ENCODE results near the gene IMPG2. TPM values are rescaled to one million over a fixed set of nuclear protein-coding genes. Genes with fewer than 3 reads are reported as not detected.
A peak's percentile ranks its signal among the peaks of the same experiment; 100 is the strongest.

Gene IMPG2
- total RNA-seq, 1 experiment from 2014 or later, result 0.04 TPM

GRCh38 chr3:101253396-101253795 is 67.0 kb downstream of the IMPG2 start (continued):
- TF ChIP-seq, protein P1, sequence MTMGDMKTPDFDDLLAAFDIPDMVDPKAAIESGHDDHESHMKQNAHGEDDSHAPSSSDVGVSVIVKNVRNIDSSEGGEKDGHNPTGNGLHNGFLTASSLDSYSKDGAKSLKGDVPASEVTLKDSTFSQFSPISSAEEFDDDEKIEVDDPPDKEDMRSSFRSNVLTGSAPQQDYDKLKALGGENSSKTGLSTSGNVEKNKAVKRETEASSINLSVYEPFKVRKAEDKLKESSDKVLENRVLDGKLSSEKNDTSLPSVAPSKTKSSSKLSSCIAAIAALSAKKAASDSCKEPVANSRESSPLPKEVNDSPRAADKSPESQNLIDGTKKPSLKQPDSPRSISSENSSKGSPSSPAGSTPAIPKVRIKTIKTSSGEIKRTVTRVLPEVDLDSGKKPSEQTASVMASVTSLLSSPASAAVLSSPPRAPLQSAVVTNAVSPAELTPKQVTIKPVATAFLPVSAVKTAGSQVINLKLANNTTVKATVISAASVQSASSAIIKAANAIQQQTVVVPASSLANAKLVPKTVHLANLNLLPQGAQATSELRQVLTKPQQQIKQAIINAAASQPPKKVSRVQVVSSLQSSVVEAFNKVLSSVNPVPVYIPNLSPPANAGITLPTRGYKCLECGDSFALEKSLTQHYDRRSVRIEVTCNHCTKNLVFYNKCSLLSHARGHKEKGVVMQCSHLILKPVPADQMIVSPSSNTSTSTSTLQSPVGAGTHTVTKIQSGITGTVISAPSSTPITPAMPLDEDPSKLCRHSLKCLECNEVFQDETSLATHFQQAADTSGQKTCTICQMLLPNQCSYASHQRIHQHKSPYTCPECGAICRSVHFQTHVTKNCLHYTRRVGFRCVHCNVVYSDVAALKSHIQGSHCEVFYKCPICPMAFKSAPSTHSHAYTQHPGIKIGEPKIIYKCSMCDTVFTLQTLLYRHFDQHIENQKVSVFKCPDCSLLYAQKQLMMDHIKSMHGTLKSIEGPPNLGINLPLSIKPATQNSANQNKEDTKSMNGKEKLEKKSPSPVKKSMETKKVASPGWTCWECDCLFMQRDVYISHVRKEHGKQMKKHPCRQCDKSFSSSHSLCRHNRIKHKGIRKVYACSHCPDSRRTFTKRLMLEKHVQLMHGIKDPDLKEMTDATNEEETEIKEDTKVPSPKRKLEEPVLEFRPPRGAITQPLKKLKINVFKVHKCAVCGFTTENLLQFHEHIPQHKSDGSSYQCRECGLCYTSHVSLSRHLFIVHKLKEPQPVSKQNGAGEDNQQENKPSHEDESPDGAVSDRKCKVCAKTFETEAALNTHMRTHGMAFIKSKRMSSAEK (CRISPR knock-in tag; IDR thresholded peaks at IDR 0.05; ENCODE audit: borderline replicate concordance), result no peak
- TF ChIP-seq ZNF671 (CRISPR knock-in tag; IDR thresholded peaks at IDR 0.05), result no peak
- no peak for TF ChIP-seq TCF7 (CRISPR knock-in tag; IDR thresholded peaks at IDR 0.05; ENCODE audit: low read depth)
- TF ChIP-seq, protein P2, sequence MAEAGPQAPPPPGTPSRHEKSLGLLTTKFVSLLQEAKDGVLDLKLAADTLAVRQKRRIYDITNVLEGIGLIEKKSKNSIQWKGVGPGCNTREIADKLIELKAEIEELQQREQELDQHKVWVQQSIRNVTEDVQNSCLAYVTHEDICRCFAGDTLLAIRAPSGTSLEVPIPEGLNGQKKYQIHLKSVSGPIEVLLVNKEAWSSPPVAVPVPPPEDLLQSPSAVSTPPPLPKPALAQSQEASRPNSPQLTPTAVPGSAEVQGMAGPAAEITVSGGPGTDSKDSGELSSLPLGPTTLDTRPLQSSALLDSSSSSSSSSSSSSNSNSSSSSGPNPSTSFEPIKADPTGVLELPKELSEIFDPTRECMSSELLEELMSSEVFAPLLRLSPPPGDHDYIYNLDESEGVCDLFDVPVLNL (CRISPR knock-in tag; IDR thresholded peaks at IDR 0.05; ENCODE audit: borderline replicate concordance, low read depth), result no peak
- no peak for TF ChIP-seq TP53 (CRISPR knock-in tag; IDR thresholded peaks at IDR 0.05)
- TF ChIP-seq ZNF121 (CRISPR knock-in tag; IDR thresholded peaks at IDR 0.05), result no peak
- no peak for TF ChIP-seq ZBTB21 (CRISPR knock-in tag; IDR thresholded peaks at IDR 0.05; ENCODE audit: borderline replicate concordance)

DNA sequence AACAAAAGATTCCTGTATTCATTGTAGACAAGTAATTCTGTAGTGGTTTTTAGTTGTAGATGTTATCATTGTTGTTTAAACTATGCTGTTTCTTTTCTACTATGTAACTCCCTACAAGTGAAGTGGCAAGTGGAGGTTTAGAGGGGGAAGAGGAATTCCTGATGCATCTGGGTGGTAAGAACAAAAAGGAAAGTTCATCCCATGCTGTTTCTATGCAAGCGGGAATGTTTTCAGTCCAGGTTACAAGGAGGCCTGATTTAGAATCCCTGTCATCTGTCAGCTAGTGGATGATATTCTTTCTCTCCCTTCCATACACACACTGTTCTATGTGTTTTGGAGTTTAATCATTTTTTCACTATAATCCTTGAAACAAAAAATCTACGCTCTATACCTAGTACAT is 67.4 kb downstream of the IMPG2 start:
- TF ChIP-seq ELF4 (CRISPR knock-in tag; IDR thresholded peaks at IDR 0.05; ENCODE audit: low read depth) (no peak), SOX15 (CRISPR knock-in tag; IDR thresholded peaks at IDR 0.05) (no peak), ATF2 (CRISPR knock-in tag; IDR thresholded peaks at IDR 0.05; ENCODE audit: borderline replicate concordance, low read depth) (no peak), SMAD3 (CRISPR knock-in tag; IDR thresholded peaks at IDR 0.05; ENCODE audit: borderline replicate concordance) (no peak), TEAD1 (CRISPR knock-in tag; IDR thresholded peaks at IDR 0.05) (no peak)
- TF ChIP-seq, protein P3, sequence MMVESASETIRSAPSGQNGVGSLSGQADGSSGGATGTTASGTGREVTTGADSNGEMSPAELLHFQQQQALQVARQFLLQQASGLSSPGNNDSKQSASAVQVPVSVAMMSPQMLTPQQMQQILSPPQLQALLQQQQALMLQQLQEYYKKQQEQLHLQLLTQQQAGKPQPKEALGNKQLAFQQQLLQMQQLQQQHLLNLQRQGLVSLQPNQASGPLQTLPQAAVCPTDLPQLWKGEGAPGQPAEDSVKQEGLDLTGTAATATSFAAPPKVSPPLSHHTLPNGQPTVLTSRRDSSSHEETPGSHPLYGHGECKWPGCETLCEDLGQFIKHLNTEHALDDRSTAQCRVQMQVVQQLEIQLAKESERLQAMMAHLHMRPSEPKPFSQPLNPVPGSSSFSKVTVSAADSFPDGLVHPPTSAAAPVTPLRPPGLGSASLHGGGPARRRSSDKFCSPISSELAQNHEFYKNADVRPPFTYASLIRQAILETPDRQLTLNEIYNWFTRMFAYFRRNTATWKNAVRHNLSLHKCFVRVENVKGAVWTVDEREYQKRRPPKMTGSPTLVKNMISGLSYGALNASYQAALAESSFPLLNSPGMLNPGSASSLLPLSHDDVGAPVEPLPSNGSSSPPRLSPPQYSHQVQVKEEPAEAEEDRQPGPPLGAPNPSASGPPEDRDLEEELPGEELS (CRISPR knock-in tag; IDR thresholded peaks at IDR 0.05), result no peak
- TF ChIP-seq, protein P4, sequence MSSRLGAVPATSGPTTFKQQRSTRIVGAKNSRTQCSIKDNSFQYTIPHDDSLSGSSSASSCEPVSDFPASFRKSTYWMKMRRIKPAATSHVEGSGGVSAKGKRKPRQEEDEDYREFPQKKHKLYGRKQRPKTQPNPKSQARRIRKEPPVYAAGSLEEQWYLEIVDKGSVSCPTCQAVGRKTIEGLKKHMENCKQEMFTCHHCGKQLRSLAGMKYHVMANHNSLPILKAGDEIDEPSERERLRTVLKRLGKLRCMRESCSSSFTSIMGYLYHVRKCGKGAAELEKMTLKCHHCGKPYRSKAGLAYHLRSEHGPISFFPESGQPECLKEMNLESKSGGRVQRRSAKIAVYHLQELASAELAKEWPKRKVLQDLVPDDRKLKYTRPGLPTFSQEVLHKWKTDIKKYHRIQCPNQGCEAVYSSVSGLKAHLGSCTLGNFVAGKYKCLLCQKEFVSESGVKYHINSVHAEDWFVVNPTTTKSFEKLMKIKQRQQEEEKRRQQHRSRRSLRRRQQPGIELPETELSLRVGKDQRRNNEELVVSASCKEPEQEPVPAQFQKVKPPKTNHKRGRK (CRISPR knock-in tag; IDR thresholded peaks at IDR 0.05; ENCODE audit: borderline replicate concordance), result no peak
- Mint-ChIP-seq H3K9me3 (no peaks in the 10 kb centered on the region), H3K27ac (no peak overlapping the region), H3K4me3 (no peak overlapping the region), H3K36me3 (no peaks in the 10 kb centered on the region), H3K27me3 (ENCODE audit: low read depth) (peaks cover 18% of the 10 kb centered on the region), H3K4me1 (peaks cover 25% of the 10 kb centered on the region)
- DNase-seq (ENCODE audit: low spot score) (no peak), ATAC-seq (peak; percentile 66)
- CTCF ChIA-PET, result no interaction called here
- POLR2A ChIA-PET, result no interaction called here
